HEK293T (cell line): ENCODE measurements around the gene RTCB.

ENCODE experiments used
- CTBP1 ChIP-seq: fragments of 450-650 bp; IDR thresholded peaks from 2 replicates; pipeline ENCODE4 v1.6.1; 2016; ENCODE audit warnings: borderline replicate concordance
- FOXM1 ChIP-seq: fragments of 450-650 bp; IDR thresholded peaks from 2 replicates; pipeline ENCODE4 v1.6.1; 2017; ENCODE audit warnings: mild to moderate bottlenecking, borderline replicate concordance
- HDGF ChIP-seq: fragments of 450-650 bp; IDR thresholded peaks from 2 replicates; pipeline ENCODE4 v1.6.1; 2017; ENCODE audit warnings: antibody characterized with exemption, borderline replicate concordance
- SUZ12 ChIP-seq: fragments of 450-650 bp; IDR thresholded peaks from 2 replicates; pipeline ENCODE4 v1.6.1; 2016; ENCODE audit warnings: mild to moderate bottlenecking

DNA sequence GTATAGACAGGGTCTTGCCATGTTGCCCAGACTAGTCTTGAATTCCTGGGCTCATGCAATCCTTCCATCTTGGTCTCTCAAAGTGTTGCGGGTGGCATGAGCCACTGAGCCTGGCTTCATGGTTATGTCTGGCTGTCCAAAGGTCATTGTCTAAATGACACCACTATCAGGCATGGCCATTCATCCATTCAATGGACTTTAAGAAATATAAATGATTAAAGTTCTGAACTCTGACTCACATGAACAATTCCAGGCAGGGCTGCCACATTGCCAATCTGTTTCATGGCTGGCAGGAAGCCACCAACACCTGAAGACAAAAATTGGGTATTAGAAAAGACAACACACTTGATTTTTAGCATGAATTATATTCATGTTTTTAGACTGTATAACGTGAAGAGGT is 4.1 kb downstream of the RTCB start:
- no peak for TF ChIP-seq SUZ12
- no peak for TF ChIP-seq CTBP1
- TF ChIP-seq HDGF, result no peak
- no peak for TF ChIP-seq FOXM1
